Measurements from ENCODE around the gene FRAS1.
"Not testable (repeated sequence)": the region's sequence is repeated elsewhere in the genome, so short reads cannot be mapped to it uniquely, and the experiment has no call there.

Gene FRAS1

GRCh38 chr4:78095081-78095480 is 38.0 kb downstream of the FRAS1 start:
- Histone ChIP-seq H3K36me3 (ENCODE audit: control insufficient read depth in 2 of 2, insufficient read depth in 2 of 2, low read length in 2 of 2) (no peaks in the 10 kb centered on the region), H3K4me3 (ENCODE audit: low read length in 2 of 2) (no peak overlapping the region), H3K9ac (ENCODE audit: low read depth in 1 of 2, low read length in 2 of 2) (no peak overlapping the region), H3K9me3 (ENCODE audit: control insufficient read depth in 2 of 2, low read length in 2 of 2) (no peaks in the 10 kb centered on the region), H3K4me1 (ENCODE audit: control insufficient read depth in 2 of 2, insufficient read depth in 2 of 2, low read length in 2 of 2) (no peaks in the 10 kb centered on the region), H3K27me3 (ENCODE audit: control insufficient read depth in 2 of 2, insufficient read depth in 2 of 2, low read length in 2 of 2) (no peaks in the 10 kb centered on the region), H3K27ac (ENCODE audit: low read depth in 2 of 2, low read length in 2 of 2) (no peak overlapping the region)

GRCh38 chr4:78099058-78099457 is 41.9 kb downstream of the FRAS1 start:
- Histone ChIP-seq H3K9me3 (ENCODE audit: control insufficient read depth in 2 of 2, low read length in 2 of 2) (no peaks in the 10 kb centered on the region), H3K27ac (ENCODE audit: low read depth in 2 of 2, low read length in 2 of 2) (no peak overlapping the region), H3K9ac (ENCODE audit: low read depth in 1 of 2, low read length in 2 of 2) (no peak overlapping the region), H3K4me3 (ENCODE audit: low read length in 2 of 2) (no peak overlapping the region), H3K36me3 (ENCODE audit: control insufficient read depth in 2 of 2, insufficient read depth in 2 of 2, low read length in 2 of 2) (no peaks in the 10 kb centered on the region), H3K27me3 (ENCODE audit: control insufficient read depth in 2 of 2, insufficient read depth in 2 of 2, low read length in 2 of 2) (no peaks in the 10 kb centered on the region), H3K4me1 (ENCODE audit: control insufficient read depth in 2 of 2, insufficient read depth in 2 of 2, low read length in 2 of 2) (no peaks in the 10 kb centered on the region)

GRCh38 chr4:78100060-78100459 is 42.9 kb downstream of the FRAS1 start:
- Histone ChIP-seq H3K4me3 (ENCODE audit: low read length in 2 of 2) (no peak overlapping the region), H3K9ac (ENCODE audit: low read depth in 1 of 2, low read length in 2 of 2) (no peak overlapping the region), H3K4me1 (ENCODE audit: control insufficient read depth in 2 of 2, insufficient read depth in 2 of 2, low read length in 2 of 2) (no peaks in the 10 kb centered on the region), H3K36me3 (ENCODE audit: control insufficient read depth in 2 of 2, insufficient read depth in 2 of 2, low read length in 2 of 2) (no peaks in the 10 kb centered on the region), H3K27ac (ENCODE audit: low read depth in 2 of 2, low read length in 2 of 2) (no peak overlapping the region), H3K27me3 (ENCODE audit: control insufficient read depth in 2 of 2, insufficient read depth in 2 of 2, low read length in 2 of 2) (no peaks in the 10 kb centered on the region), H3K9me3 (ENCODE audit: control insufficient read depth in 2 of 2, low read length in 2 of 2) (no peaks in the 10 kb centered on the region)

GRCh38 chr4:78119698-78120097 is 62.6 kb downstream of the FRAS1 start:
- H3K9me3 ChIP-seq (ENCODE audit: control insufficient read depth in 2 of 2, low read length in 2 of 2): no peaks in the 10 kb centered on the region
- H3K27me3 ChIP-seq (ENCODE audit: control insufficient read depth in 2 of 2, insufficient read depth in 2 of 2, low read length in 2 of 2): no peaks in the 10 kb centered on the region
- no peaks in the 10 kb centered on the region for H3K36me3 ChIP-seq (ENCODE audit: control insufficient read depth in 2 of 2, insufficient read depth in 2 of 2, low read length in 2 of 2)
- H3K4me3 ChIP-seq (ENCODE audit: low read length in 2 of 2): no peak overlapping the region
- no peak overlapping the region for H3K9ac ChIP-seq (ENCODE audit: low read depth in 1 of 2, low read length in 2 of 2)
- H3K27ac ChIP-seq (ENCODE audit: low read depth in 2 of 2, low read length in 2 of 2): no peak overlapping the region
- no peaks in the 10 kb centered on the region for H3K4me1 ChIP-seq (ENCODE audit: control insufficient read depth in 2 of 2, insufficient read depth in 2 of 2, low read length in 2 of 2)

GRCh38 chr4:78120144-78120880 is 63.2 kb downstream of the FRAS1 start:
- H3K27me3 ChIP-seq (ENCODE audit: control insufficient read depth in 2 of 2, insufficient read depth in 2 of 2, low read length in 2 of 2): no peaks in the 10 kb centered on the region
- H3K4me1 ChIP-seq (ENCODE audit: control insufficient read depth in 2 of 2, insufficient read depth in 2 of 2, low read length in 2 of 2): no peaks in the 10 kb centered on the region
- H3K9me3 ChIP-seq (ENCODE audit: control insufficient read depth in 2 of 2, low read length in 2 of 2): no peaks in the 10 kb centered on the region
- no peaks in the 10 kb centered on the region for H3K36me3 ChIP-seq (ENCODE audit: control insufficient read depth in 2 of 2, insufficient read depth in 2 of 2, low read length in 2 of 2)
- H3K4me3 ChIP-seq (ENCODE audit: low read length in 2 of 2): no peak overlapping the region
- no peak overlapping the region for H3K9ac ChIP-seq (ENCODE audit: low read depth in 1 of 2, low read length in 2 of 2)
- H3K27ac ChIP-seq (ENCODE audit: low read depth in 2 of 2, low read length in 2 of 2): no peak overlapping the region

- no peaks in the 10 kb centered on the region for H3K9me3 ChIP-seq (ENCODE audit: control insufficient read depth in 2 of 2, low read length in 2 of 2)
- peaks cover 0 to 2% of the 10 kb centered on the region in 2 donors for H3K4me1 ChIP-seq (ENCODE audit: control insufficient read depth in 2 of 2, insufficient read depth in 2 of 2, low read length in 2 of 2)
- H3K9ac ChIP-seq (ENCODE audit: low read depth in 1 of 2, low read length in 2 of 2): no peak overlapping the region
- H3K27me3 ChIP-seq (ENCODE audit: control insufficient read depth in 2 of 2, insufficient read depth in 2 of 2, low read length in 2 of 2): no peaks in the 10 kb centered on the region
- H3K27ac ChIP-seq (ENCODE audit: low read depth in 2 of 2, low read length in 2 of 2): no peak overlapping the region
- H3K36me3 ChIP-seq (ENCODE audit: control insufficient read depth in 2 of 2, insufficient read depth in 2 of 2, low read length in 2 of 2): no peaks in the 10 kb centered on the region
- no peak overlapping the region for H3K4me3 ChIP-seq (ENCODE audit: low read length in 2 of 2)
Observed at GRCh38 chr4:78121338-78121904, 64.3 kb downstream of the FRAS1 start.

GRCh38 chr4:78125834-78126331 is 68.8 kb downstream of the FRAS1 start:
- not testable (repeated sequence) for H3K9me3 ChIP-seq (ENCODE audit: control insufficient read depth in 2 of 2, low read length in 2 of 2)

GRCh38 chr4:78129383-78130108 is 72.4 kb downstream of the FRAS1 start:
- no peaks in the 10 kb centered on the region for H3K9me3 ChIP-seq (ENCODE audit: control insufficient read depth in 2 of 2, low read length in 2 of 2)
- no peak overlapping the region for H3K27ac ChIP-seq (ENCODE audit: low read depth in 2 of 2, low read length in 2 of 2)
- H3K27me3 ChIP-seq (ENCODE audit: control insufficient read depth in 2 of 2, insufficient read depth in 2 of 2, low read length in 2 of 2): no peaks in the 10 kb centered on the region
- H3K9ac ChIP-seq (ENCODE audit: low read depth in 1 of 2, low read length in 2 of 2): no peak overlapping the region
- H3K36me3 ChIP-seq (ENCODE audit: control insufficient read depth in 2 of 2, insufficient read depth in 2 of 2, low read length in 2 of 2): no peaks in the 10 kb centered on the region
- H3K4me1 ChIP-seq (ENCODE audit: control insufficient read depth in 2 of 2, insufficient read depth in 2 of 2, low read length in 2 of 2): peaks cover 0 to 2% of the 10 kb centered on the region in 2 donors
- H3K4me3 ChIP-seq (ENCODE audit: low read length in 2 of 2): no peak overlapping the region

More at GRCh38 chr4:78125834-78126331, 68.8 kb downstream of the FRAS1 start:
- not testable (repeated sequence) for H3K9ac ChIP-seq (ENCODE audit: low read depth in 1 of 2, low read length in 2 of 2); H3K27me3 ChIP-seq (ENCODE audit: control insufficient read depth in 2 of 2, insufficient read depth in 2 of 2, low read length in 2 of 2); H3K36me3 ChIP-seq (ENCODE audit: control insufficient read depth in 2 of 2, insufficient read depth in 2 of 2, low read length in 2 of 2); H3K4me3 ChIP-seq (ENCODE audit: low read length in 2 of 2); H3K4me1 ChIP-seq (ENCODE audit: control insufficient read depth in 2 of 2, insufficient read depth in 2 of 2, low read length in 2 of 2); H3K27ac ChIP-seq (ENCODE audit: low read depth in 2 of 2, low read length in 2 of 2)

- H3K9me3 ChIP-seq (ENCODE audit: control insufficient read depth in 2 of 2, low read length in 2 of 2): no peaks in the 10 kb centered on the region
- H3K36me3 ChIP-seq (ENCODE audit: control insufficient read depth in 2 of 2, insufficient read depth in 2 of 2, low read length in 2 of 2): no peaks in the 10 kb centered on the region
- H3K27me3 ChIP-seq (ENCODE audit: control insufficient read depth in 2 of 2, insufficient read depth in 2 of 2, low read length in 2 of 2): no peaks in the 10 kb centered on the region
- no peak overlapping the region for H3K4me3 ChIP-seq (ENCODE audit: low read length in 2 of 2)
- no peaks in the 10 kb centered on the region for H3K4me1 ChIP-seq (ENCODE audit: control insufficient read depth in 2 of 2, insufficient read depth in 2 of 2, low read length in 2 of 2)
- no peak overlapping the region for H3K27ac ChIP-seq (ENCODE audit: low read depth in 2 of 2, low read length in 2 of 2)
- no peak overlapping the region for H3K9ac ChIP-seq (ENCODE audit: low read depth in 1 of 2, low read length in 2 of 2)
Observed at GRCh38 chr4:78131403-78131802, 74.3 kb downstream of the FRAS1 start.
